Activated CD4-positive, alpha-beta T cell treated with anti-CD3 and anti-CD28 coated beads, Interleukin-2, amount 50 U/mL, for 1 hour (primary cell): ENCODE measurements around the gene KRTAP3-1.
"Not testable (repeated sequence)": the region's sequence is repeated elsewhere in the genome, so short reads cannot be mapped to it uniquely, and the experiment has no call there.

ENCODE experiments used
- DNase-seq: peaks from one replicate; pipeline ENCODE4 v3.0.0-alpha.2; 2020

The KRTAP3-1 gene

DNA sequence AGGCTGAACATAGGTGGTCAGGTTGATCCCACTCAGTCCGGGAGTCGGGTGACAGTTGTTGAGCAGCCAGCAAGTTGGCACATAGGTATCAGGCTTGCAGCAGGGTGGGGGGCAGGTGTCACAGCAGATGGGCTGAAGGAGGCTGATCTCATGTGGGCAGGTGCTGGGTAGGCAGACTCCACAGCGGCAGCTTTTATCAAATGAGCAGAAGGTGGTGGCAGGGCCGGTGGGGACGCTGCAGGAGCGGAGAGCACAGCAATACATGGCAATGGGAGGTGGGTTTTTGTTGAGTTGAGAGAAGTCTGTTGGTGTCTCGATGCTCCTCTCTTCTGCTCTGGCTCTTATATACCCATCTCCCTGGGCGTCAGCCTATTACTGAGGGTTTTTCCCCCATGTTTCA lies at the start of gene KRTAP3-1:
Gene KRTAP3-1 (minus strand): TSS at position 318 of the 400 bp plus-strand sequence. CDS start 54 bp downstream, at position 264.
- no peak for DNase-seq

DNA sequence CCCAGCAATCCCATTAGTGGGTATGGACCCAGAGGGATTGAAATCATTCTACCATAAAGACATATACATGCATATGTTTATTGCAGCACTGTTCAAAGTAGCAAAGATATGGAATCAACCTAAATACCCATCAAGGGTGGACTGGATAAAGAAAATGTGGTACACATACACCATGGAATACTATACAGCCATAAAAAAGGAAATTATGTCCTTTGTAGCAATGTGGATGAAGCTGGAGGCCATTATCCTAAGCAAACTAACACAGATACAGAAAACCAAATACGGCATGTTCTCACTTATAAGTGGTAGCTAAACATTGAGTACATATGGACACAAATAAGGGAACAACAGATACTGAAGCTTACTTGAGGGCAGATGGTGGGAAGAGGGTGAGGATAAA lies 48.6 kb upstream of the KRTAP3-1 start:
- DNase-seq, result no peak

DNA sequence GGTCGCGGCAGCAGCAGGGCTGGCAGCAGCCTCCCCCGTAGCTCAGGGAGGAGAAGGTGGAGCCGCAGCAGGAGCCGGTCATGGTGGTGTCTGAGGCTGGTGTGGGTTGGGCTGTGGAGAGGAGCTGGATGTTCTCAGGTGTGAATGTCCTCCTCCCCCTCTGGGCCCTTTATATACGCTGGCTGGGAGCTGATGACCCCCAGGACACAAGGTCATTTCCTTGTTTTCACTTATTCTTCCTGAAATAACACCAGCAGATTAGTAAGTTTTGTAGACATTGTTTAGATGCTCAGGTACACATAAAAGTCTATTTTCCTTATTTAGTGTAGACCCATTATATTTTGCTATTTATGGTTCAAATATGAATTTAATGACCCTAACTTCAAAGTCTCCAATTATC lies 46.2 kb upstream of the KRTAP3-1 start, which contains the start of gene KRTAP2-2:
Gene KRTAP2-2 (minus strand): TSS at position 101 of the 400 bp plus-strand sequence. CDS start 19 bp downstream, at position 82.
- not testable (repeated sequence) for DNase-seq

DNA sequence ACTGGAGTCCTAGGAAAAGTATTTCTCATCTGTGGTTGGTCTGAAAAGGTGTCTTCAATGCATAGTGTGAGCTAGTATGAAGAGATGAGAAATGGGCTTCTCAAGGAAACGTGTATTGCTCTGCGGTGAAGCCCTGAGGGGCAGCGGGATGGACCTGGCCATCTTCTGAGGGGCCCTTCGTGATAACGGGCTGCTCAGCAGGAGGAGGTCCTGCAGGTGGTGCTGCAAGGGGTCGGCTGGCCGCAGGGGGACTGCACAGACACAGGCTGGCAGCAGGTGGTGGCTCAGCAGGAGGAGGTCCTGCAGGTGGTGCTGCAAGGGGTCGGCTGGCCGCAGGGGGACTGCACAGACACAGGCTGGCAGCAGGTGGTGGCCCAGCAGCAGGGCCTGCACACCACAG lies 45.6 kb upstream of the KRTAP3-1 start:
- not testable (repeated sequence) for DNase-seq

- no peak for DNase-seq
Observed at GRCh38 chr17:41054025-41054424, 45.1 kb upstream of the KRTAP3-1 start.

- no peak for DNase-seq
Observed at GRCh38 chr17:41052566-41052965, 43.6 kb upstream of the KRTAP3-1 start.

DNA sequence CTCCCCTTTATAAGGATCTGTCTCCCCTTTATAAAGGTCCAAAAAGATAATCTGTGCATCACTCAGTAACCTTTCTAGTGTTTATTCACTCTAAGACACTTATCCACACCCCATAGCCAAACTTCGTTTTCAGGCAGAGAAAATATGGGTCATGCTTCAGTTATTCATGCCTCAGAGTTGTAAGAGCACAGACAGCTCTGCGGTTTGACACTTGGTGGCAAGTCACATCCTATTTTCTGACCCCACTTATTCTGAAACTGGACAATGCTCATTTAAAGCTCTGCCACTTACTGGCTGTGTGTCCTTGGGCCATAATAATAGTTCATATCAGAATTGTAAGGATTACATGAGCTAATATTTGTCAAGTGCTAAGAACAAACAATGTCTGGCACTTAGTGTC lies 40.2 kb upstream of the KRTAP3-1 start:
- no peak for DNase-seq

DNA sequence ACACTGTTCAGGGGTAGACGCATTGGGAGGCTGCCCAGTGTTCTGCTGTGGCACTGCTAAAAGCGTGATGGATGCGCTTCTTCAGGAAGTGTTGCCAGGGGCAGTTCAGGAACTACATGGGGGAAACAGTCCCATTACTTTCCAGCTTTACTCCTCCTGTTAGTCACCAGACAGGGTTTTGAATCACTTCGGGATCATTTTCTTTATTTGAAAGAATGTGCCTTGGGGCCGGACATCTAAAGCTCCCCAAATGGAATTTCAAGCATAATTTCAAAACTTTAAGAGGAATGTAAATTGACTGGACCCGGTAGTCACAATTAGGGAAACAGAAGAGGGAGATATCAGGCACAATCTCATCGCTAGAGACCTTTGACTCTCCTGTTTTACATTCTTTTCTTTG lies 39.5 kb upstream of the KRTAP3-1 start:
- no peak for DNase-seq

DNA sequence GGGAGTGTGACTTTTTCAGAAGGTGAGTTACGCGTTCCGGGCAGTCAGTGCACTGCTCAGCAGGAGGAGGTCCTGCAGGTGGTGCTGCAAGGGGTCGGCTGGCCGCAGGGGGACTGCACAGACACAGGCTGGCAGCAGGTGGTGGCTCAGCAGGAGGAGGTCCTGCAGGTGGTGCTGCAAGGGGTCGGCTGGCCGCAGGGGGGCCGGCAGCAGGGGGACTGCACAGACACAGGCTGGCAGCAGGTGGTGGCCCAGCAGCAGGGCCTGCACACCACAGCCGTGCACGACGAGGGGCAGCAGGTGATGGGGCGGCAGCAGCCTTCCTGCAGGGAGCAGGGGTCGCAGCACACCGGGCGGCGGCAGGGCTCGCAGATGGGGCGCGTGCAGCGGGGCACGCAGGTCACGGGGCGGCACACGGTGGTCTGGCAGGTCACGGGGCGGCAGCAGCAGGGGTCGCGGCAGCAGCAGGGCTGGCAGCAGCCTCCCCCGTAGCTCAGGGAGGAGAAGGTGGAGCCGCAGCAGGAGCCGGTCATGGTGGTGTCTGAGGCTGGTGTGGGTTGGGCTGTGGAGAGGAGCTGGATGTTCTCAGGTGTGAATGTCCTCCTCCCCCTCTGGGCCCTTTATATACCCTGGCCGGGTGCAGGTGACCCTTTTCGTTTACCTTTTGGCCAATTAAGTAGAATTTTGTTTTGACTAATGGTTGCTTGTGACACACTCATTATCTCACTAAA lies 38.0 kb upstream of the KRTAP3-1 start, which contains the start of gene KRTAP2-1:
Gene KRTAP2-1 (minus strand): TSS at position 582 of the 731 bp plus-strand sequence. CDS start 49 bp downstream, at position 533.
- DNase-seq, result not testable (repeated sequence)

DNA sequence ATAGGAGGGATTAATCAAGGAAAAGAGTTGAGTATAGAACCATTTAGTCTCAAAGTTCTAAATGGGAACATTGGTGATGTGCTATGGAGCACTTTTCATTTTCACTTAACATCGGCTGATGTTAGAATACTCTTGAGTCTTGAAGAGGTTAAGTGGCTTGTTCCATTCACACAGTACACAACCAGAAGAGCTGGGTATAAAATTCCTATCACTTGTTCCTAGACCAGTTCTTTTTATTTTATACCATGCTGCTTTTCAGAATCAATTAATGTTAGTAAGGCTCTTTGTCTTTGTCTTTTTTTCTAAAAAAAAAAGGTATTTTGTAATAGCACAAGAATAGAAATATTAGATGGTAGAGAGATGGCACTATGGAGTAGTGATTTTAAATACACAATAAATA lies 34.0 kb upstream of the KRTAP3-1 start:
- DNase-seq, result no peak

DNA sequence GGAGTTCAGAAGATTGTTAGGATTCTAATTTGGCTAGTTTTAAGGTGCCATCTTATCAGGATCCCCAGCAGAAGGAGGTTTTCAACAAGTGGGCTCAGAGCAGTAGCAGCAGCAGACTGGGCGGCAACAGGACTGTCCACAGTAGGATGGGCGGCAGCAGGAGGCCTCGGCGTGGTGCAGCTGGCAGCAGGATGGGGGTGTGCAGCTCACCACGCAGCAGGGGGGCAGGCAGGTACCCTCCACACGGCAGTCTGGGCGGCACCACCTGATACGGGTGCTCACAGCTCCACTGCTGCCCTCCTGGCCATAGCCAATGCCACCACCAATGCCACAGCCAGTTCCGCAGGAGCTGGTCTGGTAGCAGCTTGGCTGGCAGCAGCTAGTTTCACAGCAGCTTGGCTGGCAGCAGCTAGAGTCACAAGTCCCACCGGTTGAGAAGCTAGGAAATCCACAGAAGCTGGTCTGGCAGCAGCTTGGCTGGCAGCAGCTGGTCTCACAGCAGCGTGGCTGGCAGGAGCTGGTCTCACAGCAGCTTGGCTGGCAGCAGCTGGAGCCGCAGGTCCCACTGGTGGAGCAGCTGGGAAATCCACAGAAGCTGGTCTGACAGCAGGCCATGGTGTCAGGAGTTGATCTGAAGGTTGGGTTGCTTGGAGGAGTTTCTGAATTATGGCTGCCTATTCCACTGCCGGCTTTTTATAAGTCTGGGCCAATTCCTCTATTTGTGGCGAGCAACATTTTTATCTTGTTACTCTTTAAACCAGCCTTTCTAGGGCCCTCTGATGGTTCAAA lies 32.0 kb upstream of the KRTAP3-1 start, which contains the start of gene KRTAP1-1:
Gene KRTAP1-1 (minus strand): TSS at position 668 of the 789 bp plus-strand sequence. CDS start 53 bp downstream, at position 615.
- DNase-seq, result not testable (repeated sequence)

GRCh38 chr17:41037853-41038350 lies 29.0 kb upstream of the KRTAP3-1 start:
- no peak for DNase-seq

DNA sequence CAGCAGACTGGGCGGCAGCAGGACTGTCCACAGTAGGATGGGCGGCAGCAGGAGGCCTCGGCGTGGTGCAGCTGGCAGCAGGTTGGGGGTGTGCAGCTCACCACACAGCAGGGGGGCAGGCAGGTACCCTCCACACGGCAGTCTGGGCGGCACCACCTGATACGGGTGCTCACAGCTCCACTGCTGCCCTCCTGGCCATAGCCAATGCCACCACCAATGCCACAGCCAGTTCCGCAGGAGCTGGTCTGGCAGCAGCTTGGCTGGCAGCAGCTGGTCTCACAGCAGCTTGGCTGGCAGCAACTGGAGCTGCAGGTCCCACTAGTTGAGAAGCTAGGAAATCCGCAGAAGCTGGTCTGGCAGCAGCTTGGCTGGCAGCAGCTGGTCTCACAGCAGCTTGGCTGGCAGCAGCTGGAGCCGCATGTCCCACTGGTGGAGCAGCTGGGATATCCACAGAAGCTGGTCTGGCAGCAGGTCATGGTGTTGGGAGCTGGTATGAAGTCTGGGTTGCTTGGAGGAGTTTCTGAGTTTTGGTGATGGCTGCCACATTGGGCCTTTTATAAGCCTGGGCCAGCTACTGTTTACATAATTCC lies 25.5 kb upstream of the KRTAP3-1 start, which contains the start of gene KRTAP1-3:
Gene KRTAP1-3 (minus strand): TSS at position 529 of the 590 bp plus-strand sequence. CDS start 53 bp downstream, at position 476.
- DNase-seq, result not testable (repeated sequence)

DNA sequence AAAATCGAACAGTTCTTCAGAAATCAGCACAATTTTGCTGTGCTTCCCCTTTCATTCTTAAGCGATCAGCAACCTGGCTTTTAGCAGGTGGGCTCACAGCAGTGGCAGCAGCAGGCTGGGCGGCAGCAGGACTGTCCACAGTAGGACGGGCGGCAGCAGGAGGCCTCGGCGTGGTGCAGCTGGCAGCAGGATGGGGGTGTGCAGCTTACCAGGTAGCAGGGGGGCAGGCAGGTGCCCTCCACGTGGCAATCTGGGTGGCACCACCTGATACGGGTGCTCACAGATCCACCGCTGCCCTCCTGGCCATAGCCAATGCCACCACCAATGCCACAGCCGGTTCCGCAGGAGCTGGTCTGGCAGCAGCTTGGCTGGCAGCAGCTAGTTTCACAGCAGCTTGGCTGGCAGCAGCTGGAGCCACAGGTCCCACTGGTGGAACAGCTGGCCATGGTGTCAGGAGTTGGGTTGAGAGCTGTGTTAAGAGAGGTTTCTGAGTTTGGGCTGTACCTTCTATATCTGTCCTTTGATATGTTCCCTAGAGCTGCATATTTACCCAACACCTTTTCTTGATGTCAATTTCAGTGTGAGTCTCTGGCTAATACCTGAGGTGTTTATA lies 20.8 kb upstream of the KRTAP3-1 start, which contains the start of gene KRTAP1-4:
Gene KRTAP1-4 (minus strand): TSS at position 563 of the 613 bp plus-strand sequence. CDS start 117 bp downstream, at position 446.
- no peak for DNase-seq

GRCh38 chr17:41026715-41027471 lies 18.0 kb upstream of the KRTAP3-1 start, which contains the start of gene KRTAP1-5:
Gene KRTAP1-5 (minus strand): TSS chr17:41027208. CDS start chr17:41027155, 53 bp downstream.
- DNase-seq, result no peak

GRCh38 chr17:41024697-41025096 lies 15.8 kb upstream of the KRTAP3-1 start:
- DNase-seq, result no peak

GRCh38 chr17:41020336-41020735 lies 11.4 kb upstream of the KRTAP3-1 start:
- DNase-seq, result no peak

GRCh38 chr17:41019415-41019814 lies 10.5 kb upstream of the KRTAP3-1 start:
- no peak for DNase-seq

- no peak for DNase-seq
Observed at GRCh38 chr17:41018541-41018940, 9.6 kb upstream of the KRTAP3-1 start.

- DNase-seq, result no peak
Observed at GRCh38 chr17:41016578-41017215, 7.8 kb upstream of the KRTAP3-1 start.

DNA sequence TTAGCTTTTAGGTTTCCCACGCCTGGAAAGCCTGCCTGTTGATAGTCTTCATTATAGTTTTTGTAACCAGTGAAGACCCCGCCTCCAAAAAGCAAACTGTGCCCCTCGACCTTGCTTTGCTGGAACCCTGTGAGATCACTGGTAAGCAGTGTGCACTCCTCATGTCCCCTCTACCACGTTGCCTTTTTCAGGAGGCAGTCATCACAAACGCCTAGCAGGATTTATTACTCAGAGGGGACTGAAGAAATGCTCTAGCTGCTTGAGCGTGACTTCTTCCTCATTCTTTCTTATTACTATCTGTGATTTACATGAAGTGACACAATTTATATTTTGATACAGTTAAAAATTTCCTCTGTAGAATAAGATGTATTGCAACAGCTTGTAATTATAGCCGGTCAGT lies 6.5 kb upstream of the KRTAP3-1 start:
- DNase-seq, result no peak
